GM12874 (cell line): ENCODE results near the gene NBR1.

Experiments used
- TF ChIP-seq, protein P1 (sequence below): IDR thresholded peaks from 2 replicates; pipeline ENCODE4 v1.5.1; 2011; ENCODE audit warnings: low read depth, mild to moderate bottlenecking, control low read depth, low read length, moderate library complexity; ENCODE audit not compliant: insufficient read depth

The NBR1 gene

DNA sequence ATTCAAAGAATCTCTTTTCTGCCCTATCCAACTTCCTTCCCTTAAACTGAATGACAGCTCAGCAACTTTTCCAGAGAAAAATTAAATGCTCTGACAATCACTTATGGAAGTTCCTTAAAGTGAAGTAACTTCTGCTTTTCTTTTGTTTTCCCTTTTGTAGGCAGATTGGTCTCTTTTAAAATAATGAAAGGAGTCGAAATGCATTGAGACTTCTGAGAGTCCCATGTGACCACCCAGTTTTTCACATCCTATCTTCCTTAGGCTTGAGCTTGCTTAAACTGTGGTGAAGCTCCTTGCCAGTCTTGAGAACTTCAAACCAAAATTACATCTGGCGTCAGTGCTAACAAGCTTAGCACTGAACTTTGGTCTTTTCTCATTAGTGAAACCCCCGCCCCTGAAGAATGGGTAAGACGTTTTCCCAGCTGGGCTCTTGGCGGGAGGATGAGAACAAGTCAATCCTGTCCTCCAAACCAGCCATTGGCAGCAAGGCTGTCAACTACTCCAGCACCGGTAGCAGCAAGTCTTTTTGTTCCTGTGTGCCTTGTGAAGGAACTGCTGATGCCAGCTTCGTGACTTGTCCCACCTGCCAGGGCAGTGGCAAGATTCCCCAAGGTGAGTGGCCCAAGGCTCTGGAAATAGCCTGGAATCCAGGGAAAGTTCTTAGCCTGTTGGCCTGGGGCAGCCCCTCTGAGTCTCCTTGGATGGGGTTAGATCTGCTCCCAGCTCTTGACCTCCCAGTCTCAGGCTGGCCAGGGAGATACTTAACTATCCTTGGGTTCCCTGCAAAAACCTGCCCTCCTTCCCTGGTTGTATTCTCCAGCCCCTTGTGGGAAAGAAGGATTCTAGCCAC is 41.9 kb downstream of the NBR1 start:
- TF ChIP-seq, protein P1, sequence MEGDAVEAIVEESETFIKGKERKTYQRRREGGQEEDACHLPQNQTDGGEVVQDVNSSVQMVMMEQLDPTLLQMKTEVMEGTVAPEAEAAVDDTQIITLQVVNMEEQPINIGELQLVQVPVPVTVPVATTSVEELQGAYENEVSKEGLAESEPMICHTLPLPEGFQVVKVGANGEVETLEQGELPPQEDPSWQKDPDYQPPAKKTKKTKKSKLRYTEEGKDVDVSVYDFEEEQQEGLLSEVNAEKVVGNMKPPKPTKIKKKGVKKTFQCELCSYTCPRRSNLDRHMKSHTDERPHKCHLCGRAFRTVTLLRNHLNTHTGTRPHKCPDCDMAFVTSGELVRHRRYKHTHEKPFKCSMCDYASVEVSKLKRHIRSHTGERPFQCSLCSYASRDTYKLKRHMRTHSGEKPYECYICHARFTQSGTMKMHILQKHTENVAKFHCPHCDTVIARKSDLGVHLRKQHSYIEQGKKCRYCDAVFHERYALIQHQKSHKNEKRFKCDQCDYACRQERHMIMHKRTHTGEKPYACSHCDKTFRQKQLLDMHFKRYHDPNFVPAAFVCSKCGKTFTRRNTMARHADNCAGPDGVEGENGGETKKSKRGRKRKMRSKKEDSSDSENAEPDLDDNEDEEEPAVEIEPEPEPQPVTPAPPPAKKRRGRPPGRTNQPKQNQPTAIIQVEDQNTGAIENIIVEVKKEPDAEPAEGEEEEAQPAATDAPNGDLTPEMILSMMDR = no peak

DNA sequence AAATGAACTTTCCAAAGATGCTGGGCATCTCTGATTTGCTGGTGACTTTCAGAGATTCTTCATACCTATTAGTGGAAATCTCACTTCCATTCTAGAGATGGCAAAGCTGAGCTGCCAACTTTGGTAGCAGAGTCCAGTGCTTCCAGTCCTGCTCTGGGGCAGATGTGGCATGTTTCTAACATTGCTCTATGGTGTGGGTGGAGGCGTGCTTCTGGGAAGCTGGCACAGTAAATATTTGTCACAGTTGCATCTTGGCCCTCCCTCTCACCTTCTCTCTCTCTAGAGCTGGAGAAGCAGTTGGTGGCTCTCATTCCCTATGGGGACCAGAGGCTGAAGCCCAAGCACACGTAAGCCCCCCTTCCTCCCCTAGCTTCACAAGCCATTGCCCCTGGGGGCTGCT is 42.5 kb downstream of the NBR1 start:
- TF ChIP-seq, protein P1 = no peak

DNA sequence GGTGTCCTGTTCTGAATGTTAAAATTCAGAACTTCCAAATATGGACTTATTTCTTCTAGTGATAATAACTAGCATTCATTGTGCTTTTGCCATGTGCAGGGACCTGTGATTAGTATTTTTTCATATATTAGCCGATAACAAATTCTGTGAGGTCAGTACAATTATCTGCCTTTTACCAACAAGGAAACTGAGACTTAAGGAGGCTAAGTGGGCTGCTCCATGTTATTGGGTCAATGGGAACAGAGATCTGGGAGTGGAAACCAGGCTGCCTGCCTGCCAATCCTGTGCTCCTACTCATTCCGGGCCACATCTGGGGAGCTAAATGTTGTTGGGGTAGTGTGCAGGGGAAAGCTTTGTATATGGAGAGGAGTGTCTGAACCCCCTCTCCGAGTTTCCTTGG is 44.3 kb downstream of the NBR1 start:
- TF ChIP-seq, protein P1 = no peak

DNA sequence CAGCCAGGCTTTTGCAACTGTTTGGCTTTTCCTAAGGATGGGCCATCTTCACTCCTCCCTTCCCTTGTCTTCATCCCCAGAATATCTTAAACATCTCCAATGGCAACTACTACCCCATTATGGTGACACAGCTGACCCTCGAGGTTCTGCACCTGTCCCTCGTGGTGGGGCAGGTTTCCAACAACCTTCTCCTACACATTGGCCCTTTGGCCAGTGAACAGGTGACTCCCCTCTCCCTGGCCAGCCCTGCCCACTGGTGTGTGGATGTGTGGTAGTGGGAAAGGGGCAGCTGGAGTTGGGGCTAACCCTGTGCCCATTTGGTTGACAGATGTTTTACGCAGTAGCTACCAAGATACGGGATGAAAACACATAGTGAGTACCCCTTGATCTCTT is 45.4 kb downstream of the NBR1 start:
- TF ChIP-seq, protein P1 = no peak

DNA sequence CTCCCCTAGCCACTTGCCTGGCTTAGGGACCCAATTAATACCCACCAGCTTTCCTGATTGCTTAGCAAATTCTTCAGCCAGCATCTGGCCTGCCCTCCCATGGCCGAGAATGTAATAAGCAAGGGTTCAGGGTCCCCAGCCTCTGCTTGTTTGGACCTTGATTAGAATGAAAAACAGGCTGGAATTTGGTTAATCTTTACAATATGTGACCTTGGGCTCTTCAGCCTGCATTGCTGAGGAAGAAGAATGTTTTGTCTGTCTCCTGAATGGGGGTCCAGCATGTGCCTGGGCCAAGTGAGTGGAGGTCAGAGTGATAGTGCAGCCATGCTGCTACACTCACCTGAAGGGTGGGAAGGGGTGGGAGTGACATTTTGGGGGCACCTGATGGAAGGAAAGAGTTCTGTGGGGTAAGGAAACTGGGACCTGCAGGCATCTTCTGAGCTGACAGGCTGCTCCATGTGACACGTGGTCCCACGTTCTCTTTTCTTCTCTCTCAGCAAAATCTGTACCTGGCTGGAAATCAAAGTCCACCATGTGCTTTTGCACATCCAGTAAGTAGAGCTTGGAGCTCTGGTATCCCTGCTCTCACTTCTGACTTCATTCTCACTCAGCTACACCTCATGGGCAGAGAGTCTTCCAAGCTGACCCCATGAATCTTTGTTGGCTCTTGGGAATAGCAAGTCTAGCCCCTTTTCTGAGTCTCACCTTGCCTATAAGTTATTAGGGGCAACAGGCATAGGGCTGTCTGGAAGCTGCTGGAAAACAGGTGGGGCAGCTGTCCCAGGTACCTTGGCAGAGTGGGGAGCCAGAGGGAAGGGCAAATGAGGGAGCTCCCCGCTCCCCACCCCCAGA is 46.0 kb downstream of the NBR1 start:
- TF ChIP-seq, protein P1 = no peak

DNA sequence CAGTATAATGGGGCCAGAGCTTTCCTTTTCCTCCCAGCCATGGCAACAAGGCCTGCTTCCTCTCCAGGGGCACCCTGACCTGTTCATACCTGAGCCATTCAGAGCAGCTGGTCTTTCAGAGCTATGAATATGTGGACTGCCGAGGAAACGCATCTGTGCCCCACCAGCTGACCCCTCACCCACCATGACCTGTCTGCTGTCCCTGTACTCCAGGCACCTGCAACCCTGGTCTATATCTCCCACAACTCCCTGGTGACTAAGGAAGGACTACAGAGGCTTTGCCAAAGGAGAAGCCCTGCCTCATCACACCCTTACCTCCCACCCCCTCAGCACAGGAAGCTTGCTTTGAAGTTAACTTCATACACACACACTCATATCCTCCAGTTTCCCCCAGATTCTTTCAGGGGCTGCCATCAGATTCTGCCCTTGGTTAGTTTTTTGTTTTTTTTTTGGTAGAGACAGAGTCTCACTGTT is 46.6 kb downstream of the NBR1 start:
- TF ChIP-seq, protein P1 = no peak

DNA sequence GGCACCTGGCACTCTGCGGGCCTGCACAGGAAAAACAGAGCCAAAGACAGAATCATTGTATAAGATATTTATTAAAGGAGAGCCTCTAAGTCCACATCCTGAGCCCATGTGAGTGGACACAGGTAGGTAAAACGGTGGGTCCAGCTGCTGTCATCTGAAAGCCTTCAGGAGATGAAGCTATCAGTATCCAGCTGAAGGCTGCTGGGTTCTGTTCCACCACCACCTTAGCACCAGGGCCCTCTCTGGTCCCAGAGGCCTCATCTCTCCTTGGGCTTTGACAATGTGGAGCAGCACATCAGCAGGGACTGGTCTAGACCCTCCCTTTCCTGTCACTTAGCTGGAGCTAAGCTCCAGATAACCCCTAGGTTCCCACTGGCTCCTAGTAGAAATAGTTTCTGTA is 48.0 kb downstream of the NBR1 start:
- TF ChIP-seq, protein P1 = no peak
